HFFc6 (cell line): ENCODE measurements around the gene TAAR8. TPM values are rescaled to one million over a fixed set of nuclear protein-coding genes. Genes with fewer than 3 reads are reported as not detected.
"Not testable (repeated sequence)": the region's sequence is repeated elsewhere in the genome, so short reads cannot be mapped to it uniquely, and the experiment has no call there.

Experiments used
- DNase-seq: peaks from one replicate; pipeline ENCODE4 v3.0.0-alpha.2; 2018
- H3K27ac Mint-ChIP-seq: 2 replicates; pipeline ENCODE4 v1.8.0; 2020; ENCODE audit warnings: mild to moderate bottlenecking, mixed read lengths
- H3K27me3 Mint-ChIP-seq: 2 replicates; pipeline ENCODE4 v1.8.0; 2021; ENCODE audit warnings: mild to moderate bottlenecking, moderate library complexity, mixed read lengths; ENCODE audit not compliant: insufficient read depth
- H3K36me3 Mint-ChIP-seq: 2 replicates; pipeline ENCODE4 v1.8.0; 2021; ENCODE audit warnings: low read depth, mixed read lengths
- H3K4me1 Mint-ChIP-seq: 2 replicates; pipeline ENCODE4 v1.8.0; 2020; ENCODE audit warnings: low read depth, mixed read lengths
- H3K4me3 Mint-ChIP-seq: 2 replicates; pipeline ENCODE4 v1.8.0; 2020; ENCODE audit warnings: mild to moderate bottlenecking, moderate library complexity, mixed read lengths
- H3K9me3 Mint-ChIP-seq: 2 replicates; pipeline ENCODE4 v1.8.0; 2020; ENCODE audit warnings: mild to moderate bottlenecking, mixed read lengths
- total RNA-seq, 6 experiments: library from RNA; stranded (reverse); fragmentation: NEBNext Ultra II Directional; extraction: Animal tissue kit (Norgen Biotek cat#: 25700); gene quantifications; 2 replicates in 1 of 6; 3 replicates in 5 of 6; pipeline ENCODE4 v1.2.3, GENCODE V29; 2021
- TF ChIP-seq, protein P1 (sequence below): fragments of 200-600 bp; sonication (generic); IDR thresholded peaks from 2 replicates; pipeline ENCODE4 v1.5.0; 2021; ENCODE audit warnings: antibody characterized with exemption, mild to moderate bottlenecking

The TAAR8 gene
- total RNA-seq, 6 experiments from 2014 or later = not detected

DNA sequence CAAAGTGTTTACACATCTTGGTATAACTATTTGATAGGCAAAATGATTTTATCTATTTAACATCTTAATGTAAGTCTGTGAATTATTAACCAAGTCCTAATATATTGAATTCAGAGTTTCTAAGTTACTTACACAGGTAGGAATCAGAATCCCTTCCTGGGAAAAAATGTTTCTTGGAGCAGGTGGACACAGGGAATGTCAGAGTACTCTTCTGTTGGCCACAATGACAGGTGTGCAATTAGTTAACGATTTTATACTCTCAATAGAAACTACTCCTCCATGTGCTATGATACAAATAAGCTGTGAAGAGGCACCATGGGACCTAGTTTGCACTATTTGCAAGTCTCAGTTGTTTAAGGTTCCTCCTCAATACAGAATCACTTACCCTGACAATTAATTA is 37.9 kb downstream of the TAAR8 start:
- Mint-ChIP-seq H3K27me3 (peaks cover 5% of the 10 kb centered on the region), H3K4me1 (no peaks in the 10 kb centered on the region), H3K4me3 (no peak overlapping the region), H3K9me3 (no peaks in the 10 kb centered on the region), H3K36me3 (no peaks in the 10 kb centered on the region), H3K27ac (no peak overlapping the region)
- DNase-seq = no peak
- TF ChIP-seq, protein P1, sequence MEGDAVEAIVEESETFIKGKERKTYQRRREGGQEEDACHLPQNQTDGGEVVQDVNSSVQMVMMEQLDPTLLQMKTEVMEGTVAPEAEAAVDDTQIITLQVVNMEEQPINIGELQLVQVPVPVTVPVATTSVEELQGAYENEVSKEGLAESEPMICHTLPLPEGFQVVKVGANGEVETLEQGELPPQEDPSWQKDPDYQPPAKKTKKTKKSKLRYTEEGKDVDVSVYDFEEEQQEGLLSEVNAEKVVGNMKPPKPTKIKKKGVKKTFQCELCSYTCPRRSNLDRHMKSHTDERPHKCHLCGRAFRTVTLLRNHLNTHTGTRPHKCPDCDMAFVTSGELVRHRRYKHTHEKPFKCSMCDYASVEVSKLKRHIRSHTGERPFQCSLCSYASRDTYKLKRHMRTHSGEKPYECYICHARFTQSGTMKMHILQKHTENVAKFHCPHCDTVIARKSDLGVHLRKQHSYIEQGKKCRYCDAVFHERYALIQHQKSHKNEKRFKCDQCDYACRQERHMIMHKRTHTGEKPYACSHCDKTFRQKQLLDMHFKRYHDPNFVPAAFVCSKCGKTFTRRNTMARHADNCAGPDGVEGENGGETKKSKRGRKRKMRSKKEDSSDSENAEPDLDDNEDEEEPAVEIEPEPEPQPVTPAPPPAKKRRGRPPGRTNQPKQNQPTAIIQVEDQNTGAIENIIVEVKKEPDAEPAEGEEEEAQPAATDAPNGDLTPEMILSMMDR = no peak

DNA sequence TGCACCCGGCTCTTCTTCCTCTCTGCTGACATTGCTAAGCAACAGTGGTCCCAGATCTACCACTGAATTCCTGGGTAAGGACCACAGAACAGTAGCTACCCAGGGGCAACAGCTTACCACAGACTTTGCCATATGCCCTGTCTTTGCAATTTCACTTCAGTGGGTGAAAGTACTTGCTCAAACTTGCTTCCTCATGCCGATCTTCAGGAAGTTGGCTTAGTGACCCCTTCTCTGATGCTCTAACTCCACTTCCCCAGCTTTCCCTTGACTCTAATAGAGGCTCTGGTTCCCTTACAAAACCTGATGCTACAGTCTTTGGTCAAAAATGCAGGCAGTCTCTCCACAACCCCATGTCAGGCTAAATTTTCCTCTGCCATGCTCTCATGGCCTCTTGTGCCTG is 40.4 kb downstream of the TAAR8 start:
- TF ChIP-seq, protein P1 = no peak
- no peaks in the 10 kb centered on the region for H3K9me3 Mint-ChIP-seq
- no peak for DNase-seq
- H3K27ac Mint-ChIP-seq = no peak overlapping the region
- no peaks in the 10 kb centered on the region for H3K4me1 Mint-ChIP-seq
- H3K36me3 Mint-ChIP-seq = no peaks in the 10 kb centered on the region
- no peak overlapping the region for H3K4me3 Mint-ChIP-seq
- H3K27me3 Mint-ChIP-seq = peaks cover 5% of the 10 kb centered on the region

DNA sequence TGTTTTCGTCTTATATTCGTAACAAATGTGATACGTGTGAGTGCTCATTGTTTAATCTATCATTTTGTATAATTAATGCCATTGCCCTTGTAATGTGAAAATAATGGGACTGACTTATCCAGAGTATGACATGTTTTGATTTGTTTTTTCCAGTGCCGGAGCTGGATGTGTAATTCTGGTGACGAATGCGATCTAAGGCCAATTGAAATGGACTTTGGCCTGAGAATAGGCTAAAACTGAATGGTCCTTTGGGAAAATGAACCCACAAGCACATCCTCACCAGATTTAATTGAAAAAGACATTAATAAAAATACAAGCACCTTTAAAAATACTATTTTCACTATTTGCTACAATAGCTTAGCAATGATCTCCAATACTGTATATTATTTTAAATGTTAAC is 43.7 kb downstream of the TAAR8 start:
- H3K27me3 Mint-ChIP-seq = peaks cover 8% of the 10 kb centered on the region
- no peak overlapping the region for H3K4me3 Mint-ChIP-seq
- H3K36me3 Mint-ChIP-seq = no peaks in the 10 kb centered on the region
- no peaks in the 10 kb centered on the region for H3K9me3 Mint-ChIP-seq
- H3K4me1 Mint-ChIP-seq = no peaks in the 10 kb centered on the region
- TF ChIP-seq, protein P1 = no peak
- H3K27ac Mint-ChIP-seq = no peak overlapping the region
- DNase-seq = no peak

DNA sequence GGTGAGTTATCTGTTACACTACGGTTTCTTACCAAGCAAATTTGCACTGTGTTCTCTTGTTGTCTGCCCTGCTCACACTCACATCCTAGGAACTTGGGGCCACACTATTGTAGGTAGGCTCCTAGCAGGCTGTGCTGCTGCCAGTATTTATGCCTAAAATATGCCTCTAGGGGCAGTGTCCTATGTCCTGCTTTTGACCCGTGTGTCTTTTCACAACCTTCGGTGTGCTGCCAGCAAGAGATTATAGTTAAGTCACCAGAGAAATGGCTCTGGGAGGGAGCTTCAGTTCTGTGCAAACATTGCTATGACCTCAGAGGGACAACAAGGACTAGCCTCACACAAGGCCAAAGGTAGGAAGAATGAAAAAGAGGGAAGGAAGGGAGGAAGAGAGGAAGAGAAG is 46.0 kb downstream of the TAAR8 start:
- no peaks in the 10 kb centered on the region for H3K4me1 Mint-ChIP-seq
- no peak overlapping the region for H3K27ac Mint-ChIP-seq
- no peaks in the 10 kb centered on the region for H3K36me3 Mint-ChIP-seq
- no peak overlapping the region for H3K4me3 Mint-ChIP-seq
- no peaks in the 10 kb centered on the region for H3K9me3 Mint-ChIP-seq
- peaks cover 8% of the 10 kb centered on the region for H3K27me3 Mint-ChIP-seq
- no peak for DNase-seq
- TF ChIP-seq, protein P1 = peak; percentile 51

DNA sequence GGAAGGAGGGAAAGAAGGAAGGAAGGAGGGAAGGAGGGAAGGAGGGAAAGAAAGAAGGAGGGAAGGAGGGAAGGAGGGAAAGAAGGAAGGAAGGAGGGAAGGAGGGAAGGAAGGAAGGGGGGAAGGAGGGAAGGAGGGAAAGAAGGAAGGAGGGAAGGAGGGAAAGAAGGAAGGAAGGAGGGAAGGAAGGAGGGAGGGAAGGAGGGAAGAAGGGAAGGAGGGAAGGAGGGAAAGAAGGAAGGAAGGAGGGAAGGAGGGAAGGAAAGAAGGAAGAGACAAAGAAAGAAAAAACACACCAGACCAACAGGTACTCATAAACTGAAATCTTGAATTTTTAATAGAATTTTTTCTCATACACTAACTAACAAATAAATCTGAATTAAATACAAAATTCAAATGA is 48.4 kb downstream of the TAAR8 start:
- DNase-seq, H3K9me3 Mint-ChIP-seq, H3K27me3 Mint-ChIP-seq, H3K36me3 Mint-ChIP-seq, H3K27ac Mint-ChIP-seq, H3K4me1 Mint-ChIP-seq, H3K4me3 Mint-ChIP-seq: not testable (repeated sequence)

Other genes starting within 250 kb of the TAAR8 start
- gene MOXD1, start 151.2 kb upstream of the TAAR8 start, total RNA-seq = 100 to 1,000 TPM in 5 of 6 experiments, 10 to 100 TPM in 1; 85.0 to 174 (median 153) TPM
- gene STX7, start 39.6 kb upstream of the TAAR8 start, total RNA-seq = 10 to 100 TPM; 36.4 to 41.5 (median 39.3) TPM
- not detected for gene TAAR9, start 14.4 kb upstream of the TAAR8 start, total RNA-seq
- gene TAAR6, start 17.6 kb downstream of the TAAR8 start, total RNA-seq = not detected
- gene TAAR5, start 37.1 kb downstream of the TAAR8 start, total RNA-seq = not detected
- not detected for gene TAAR2, start 71.6 kb downstream of the TAAR8 start, total RNA-seq
- not detected for gene TAAR1, start 106.5 kb downstream of the TAAR8 start, total RNA-seq
- gene VNN1, start 161.4 kb downstream of the TAAR8 start, total RNA-seq = under 1 TPM in 5 of 6 experiments, not detected in 1; 0.07 to 0.13 (median 0.09) TPM
- gene VNN2, start 205.2 kb downstream of the TAAR8 start, total RNA-seq = not detected
- 1 to 10 TPM; 2.9 to 4.1 (median 3.5) TPM for gene SLC18B1, start 246.0 kb downstream of the TAAR8 start, total RNA-seq